GM12873 (cell line): ENCODE measurements around the gene ZNF275.

Experiments used
- TF ChIP-seq, protein P1 (sequence below): IDR thresholded peaks from 2 replicates; pipeline ENCODE4 v1.5.1; 2012; ENCODE audit warnings: low read depth, mild to moderate bottlenecking, moderate library complexity, low read length, control low read depth; ENCODE audit not compliant: insufficient read depth; ENCODE audit errors: missing control alignments

ZNF275 gene

DNA sequence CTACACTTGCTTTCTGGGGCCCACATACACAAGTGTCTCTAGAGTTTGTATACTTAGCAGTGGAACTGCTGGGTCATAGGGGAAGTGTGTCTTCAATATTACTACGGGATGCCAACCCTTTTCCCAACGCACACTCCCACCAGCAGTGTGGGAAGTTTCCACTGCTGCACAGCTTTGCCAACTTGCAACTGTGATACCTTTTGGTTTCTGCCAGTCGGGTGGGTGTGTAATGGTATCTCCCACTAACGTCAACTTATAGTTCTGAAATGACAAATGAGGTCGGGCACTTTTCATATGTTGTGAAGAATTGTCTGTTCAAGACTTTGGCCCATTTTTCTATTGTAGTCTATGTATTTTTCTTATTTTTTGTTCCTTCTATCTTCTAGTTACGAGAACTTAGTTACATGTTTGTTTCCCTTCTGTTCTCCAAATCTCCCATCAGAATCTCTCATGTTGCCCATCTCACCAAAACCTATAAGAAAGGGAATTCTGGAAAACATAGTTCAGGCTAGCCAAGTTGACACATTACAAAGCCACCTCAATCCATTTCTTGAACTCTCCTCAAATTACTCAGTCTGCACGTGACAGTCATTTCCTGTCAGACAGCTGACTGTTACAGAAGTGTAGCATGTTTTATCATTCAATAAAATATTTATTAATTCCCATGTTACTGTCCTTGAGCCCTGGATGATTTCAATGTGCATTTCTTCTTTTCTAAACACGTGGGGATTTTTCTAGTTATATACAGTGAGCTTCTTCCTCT lies 36.5 kb downstream of the ZNF275 start:
- TF ChIP-seq, protein P1, sequence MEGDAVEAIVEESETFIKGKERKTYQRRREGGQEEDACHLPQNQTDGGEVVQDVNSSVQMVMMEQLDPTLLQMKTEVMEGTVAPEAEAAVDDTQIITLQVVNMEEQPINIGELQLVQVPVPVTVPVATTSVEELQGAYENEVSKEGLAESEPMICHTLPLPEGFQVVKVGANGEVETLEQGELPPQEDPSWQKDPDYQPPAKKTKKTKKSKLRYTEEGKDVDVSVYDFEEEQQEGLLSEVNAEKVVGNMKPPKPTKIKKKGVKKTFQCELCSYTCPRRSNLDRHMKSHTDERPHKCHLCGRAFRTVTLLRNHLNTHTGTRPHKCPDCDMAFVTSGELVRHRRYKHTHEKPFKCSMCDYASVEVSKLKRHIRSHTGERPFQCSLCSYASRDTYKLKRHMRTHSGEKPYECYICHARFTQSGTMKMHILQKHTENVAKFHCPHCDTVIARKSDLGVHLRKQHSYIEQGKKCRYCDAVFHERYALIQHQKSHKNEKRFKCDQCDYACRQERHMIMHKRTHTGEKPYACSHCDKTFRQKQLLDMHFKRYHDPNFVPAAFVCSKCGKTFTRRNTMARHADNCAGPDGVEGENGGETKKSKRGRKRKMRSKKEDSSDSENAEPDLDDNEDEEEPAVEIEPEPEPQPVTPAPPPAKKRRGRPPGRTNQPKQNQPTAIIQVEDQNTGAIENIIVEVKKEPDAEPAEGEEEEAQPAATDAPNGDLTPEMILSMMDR: no peak

DNA sequence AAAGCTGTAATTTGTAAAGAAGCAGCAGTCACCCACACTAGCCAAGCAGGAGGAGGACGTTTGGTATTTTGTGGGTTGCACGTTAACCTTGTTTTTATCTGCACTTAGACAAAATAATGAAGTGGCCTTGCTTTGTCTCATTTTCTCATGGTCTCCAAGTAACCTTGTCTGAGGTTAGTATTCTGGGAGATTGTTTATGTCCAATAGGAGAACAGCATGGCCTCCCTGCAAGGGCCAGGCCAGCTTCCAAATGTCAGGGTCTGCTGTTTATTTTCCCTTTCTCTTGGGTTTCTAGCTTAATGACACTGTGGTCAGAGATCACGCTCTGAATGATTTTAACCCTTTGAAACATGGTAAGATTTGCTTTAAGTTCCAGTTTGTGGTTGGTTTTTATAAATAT lies 37.3 kb downstream of the ZNF275 start:
- TF ChIP-seq, protein P1: no peak

DNA sequence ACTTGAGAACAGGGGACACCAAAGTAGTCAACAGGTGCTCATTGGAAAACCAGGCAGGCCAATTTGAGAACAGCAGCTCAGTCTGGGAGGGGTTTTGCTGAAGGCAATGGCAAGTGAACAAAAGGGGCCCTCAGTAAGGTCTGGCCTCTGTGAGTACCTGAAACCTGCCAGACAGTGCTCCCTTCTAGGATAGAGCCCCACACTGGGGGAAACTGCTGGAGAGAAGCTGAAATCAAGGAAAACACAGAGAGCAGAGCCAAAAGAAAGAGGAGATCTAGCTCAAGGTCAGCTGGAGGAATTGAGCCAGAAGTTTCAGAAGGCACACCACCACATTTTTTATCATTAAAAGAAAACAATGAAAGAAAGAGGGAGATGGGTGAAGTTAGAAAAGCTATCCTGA lies 39.0 kb downstream of the ZNF275 start:
- TF ChIP-seq, protein P1: no peak

DNA sequence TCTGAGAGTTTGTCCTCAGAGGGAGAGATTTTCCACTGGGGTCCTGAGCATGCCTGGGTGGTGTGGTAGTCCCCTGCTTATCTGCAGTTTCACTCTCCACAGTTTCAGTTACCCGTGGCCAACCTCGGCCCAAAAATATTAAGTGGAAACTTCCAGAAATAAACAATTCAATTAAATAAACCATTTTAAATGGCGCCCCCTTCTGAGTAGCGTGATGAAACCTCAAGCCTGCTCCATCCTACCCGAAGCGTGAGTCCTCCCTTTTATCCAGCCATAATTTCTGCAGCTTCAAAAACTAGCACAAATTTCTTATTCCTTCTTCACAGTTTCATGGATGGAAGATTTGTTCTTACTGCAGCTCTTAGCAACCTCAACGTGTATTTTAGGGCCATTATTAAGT lies 40.5 kb downstream of the ZNF275 start:
- TF ChIP-seq, protein P1: peak; percentile 2

DNA sequence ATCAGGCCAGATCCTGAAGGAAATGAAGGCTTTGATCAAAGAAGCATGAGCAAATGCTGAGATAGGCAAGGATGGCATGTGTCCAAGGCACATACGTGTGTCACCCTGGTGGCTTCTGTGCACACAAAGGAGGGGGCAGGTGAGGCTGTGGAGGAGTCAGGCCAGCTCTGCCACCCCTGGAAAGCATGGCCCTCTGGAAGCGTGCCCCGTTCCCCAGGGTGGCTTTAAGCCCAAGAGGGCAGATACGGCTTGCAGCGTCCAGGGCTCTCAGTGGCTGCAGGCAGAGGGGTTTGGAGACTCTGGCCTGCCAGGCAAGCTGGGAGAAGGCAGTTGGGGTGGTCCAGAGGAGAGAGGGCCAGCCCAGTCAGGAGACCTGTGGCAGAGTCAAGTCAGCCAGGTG lies 41.6 kb downstream of the ZNF275 start:
- TF ChIP-seq, protein P1: no peak

DNA sequence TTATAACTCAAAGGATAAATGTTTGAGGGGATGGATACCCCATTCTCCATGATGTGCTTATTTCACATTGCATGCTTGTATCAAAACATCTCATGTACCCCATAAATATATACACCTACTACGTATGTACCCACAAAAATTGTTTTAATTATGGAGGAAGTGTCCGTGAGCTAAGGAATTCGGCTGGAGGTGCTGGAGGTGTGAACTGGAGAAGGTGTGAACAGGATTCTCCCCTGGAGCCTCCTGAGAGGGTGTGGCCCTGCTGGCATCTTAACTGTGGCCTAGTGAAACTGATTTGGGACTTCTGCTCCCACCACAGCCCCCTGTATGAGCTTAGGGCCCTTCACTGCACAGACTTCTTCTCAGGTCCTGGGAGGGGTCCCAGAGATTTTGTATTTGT lies 43.8 kb downstream of the ZNF275 start:
- TF ChIP-seq, protein P1: no peak

DNA sequence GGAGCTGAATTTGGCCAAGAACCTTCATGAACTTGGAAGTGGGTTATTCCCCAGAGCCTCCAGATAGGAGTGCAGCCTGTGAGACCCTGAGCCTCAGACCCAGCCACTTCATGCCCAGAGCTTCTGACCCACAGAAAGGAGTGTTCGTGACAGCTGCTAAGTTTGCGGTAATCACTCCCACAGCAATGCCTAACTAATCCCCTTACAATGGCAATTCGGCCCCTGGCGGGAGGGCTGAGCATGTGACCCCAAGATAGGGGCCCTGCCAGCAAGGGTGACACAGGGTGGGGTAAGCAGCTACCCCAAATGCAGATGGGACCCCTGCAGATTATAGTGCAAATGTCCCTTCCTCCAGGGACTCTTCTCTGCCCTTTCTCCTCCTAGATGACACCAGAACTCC lies 44.7 kb downstream of the ZNF275 start:
- TF ChIP-seq, protein P1: no peak

DNA sequence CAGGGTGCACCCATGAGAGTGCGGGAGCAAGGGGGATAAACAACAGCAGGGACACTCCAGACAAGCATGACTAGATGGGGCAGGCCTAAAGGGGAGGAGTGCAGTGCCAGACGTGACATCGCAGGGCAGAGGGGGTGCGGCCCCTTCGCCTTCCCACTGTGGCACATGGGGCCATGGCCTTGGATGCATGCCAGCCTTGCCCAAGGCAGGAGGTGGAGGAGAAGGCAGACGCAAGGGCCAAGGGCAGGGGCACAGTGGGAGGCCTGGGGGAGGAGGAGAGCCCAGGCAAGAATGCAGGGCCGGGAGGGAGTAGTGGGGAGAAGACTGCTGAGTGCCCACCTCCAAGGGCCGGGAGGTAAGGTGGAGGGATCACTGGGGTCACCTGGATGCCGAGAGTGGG lies 45.6 kb downstream of the ZNF275 start:
- TF ChIP-seq, protein P1: no peak
